Adrenal gland (tissue), 12 donors: ENCODE results near the gene EFEMP1. TPM values are rescaled to one million over a fixed set of nuclear protein-coding genes. Genes with fewer than 3 reads are reported as not detected.

Source experiments
- DNase-seq, 7 donors: peaks; one replicate each; pipeline ENCODE4 v3.0.0-alpha.2; 2019 to 2020
- H3K27ac ChIP-seq, 5 donors: fragments of 200-600 bp; sonication (generic) in 4 of 5; 1 replicate in 3 of 5; 2 replicates in 2 of 5; pipeline versions ENCODE4 v1.5.1 to v1.8.0; 2016 to 2020; ENCODE audit warnings: mild to moderate bottlenecking in 1 of 5
- H3K27me3 ChIP-seq: fragments of 200-600 bp; 2 replicates; pipeline ENCODE4 v1.8.0; 2021
- H3K36me3 ChIP-seq, 2 donors: fragments of 200-600 bp; replicated peaks in 1 of 2; 1 replicate in 1 of 2; 2 replicates in 1 of 2; pipeline versions ENCODE4 v1.5.1 to v1.8.0; 2018 to 2022
- H3K4me1 ChIP-seq, 2 donors: fragments of 200-600 bp; replicated peaks in 1 of 2; 1 replicate in 1 of 2; 2 replicates in 1 of 2; pipeline versions ENCODE4 v1.5.1 to v1.8.0; 2018 to 2021
- H3K4me3 ChIP-seq, 4 donors: fragments of 200-600 bp; sonication (generic) in 3 of 4; one replicate each; pipeline ENCODE4 v1.5.1; 2016 to 2018
- H3K9me3 ChIP-seq, 3 donors: fragments of 200-600 bp; sonication (generic) in 1 of 3; replicated peaks in 1 of 3; 1 replicate in 2 of 3; 2 replicates in 1 of 3; pipeline versions ENCODE4 v1.5.1 to v1.8.0; 2016 to 2021
- POLR2A ChIP-seq, 2 donors: fragments of 450-650 bp; IDR thresholded peaks; one replicate each; pipeline ENCODE4 v1.6.1; 2017; ENCODE audit warnings: antibody characterized with exemption in 2 of 2, mild to moderate bottlenecking in 2 of 2, moderate library complexity in 1 of 2
- WGBS, 4 donors: extraction: QIAGEN DNeasy Blood & Tissue Kit in 2 of 4; methylation state at CpG; one replicate each; pipeline versions ENCODE4 v1.1.5 to v1.1.7; 2013 to 2017; 5-methylcytosine and 5-hydroxymethylcytosine counted together
- intact Hi-C, 2 donors: fragments of 100-400 bp; cut with DNase I; formaldehyde crosslinking; loops; one replicate each; pipeline versions ENCODE4 v1.14.1 to v1.15.0; 2022 to 2023
- polyA plus RNA-seq, 3 donors: library from polyadenylated mRNA; stranded (reverse); fragments of 200-250 nt in 2 of 3; fragments of 350-450 nt in 1 of 3; fragmentation: Illumina TruSeq in 1 of 3; extraction: RNeasy Lipid Tissue Mini Kit (QIAGEN cat#74804) in 1 of 3; gene quantifications; one replicate each; pipeline ENCODE4 v1.2.3, GENCODE V29; 2013 to 2014
- total RNA-seq, 9 donors: library from RNA; depleted of rRNA in 4 of 9; stranded (reverse); fragments of >200 nt in 4 of 9; fragments of 120-200 nt in 1 of 9; fragmentation: NEBNext Ultra II Directional in 1 of 9; extraction: Animal tissue kit (Norgen Biotek cat#: 25700) in 1 of 9; gene quantifications; one replicate each; pipeline versions ENCODE4 v1.1.0 to v1.2.4, GENCODE V29; 2013 to 2023
- TF ChIP-seq, protein P1 (sequence below), 6 experiments: fragments of 450-650 bp in 4 of 6; fragments of 200-600 bp in 2 of 6; sonication (generic) in 1 of 6; IDR thresholded peaks; 1 replicate in 5 of 6; 2 replicates in 1 of 6; pipeline versions ENCODE4 v1.5.1 to v1.8.0; 2016 to 2021; ENCODE audit warnings: antibody characterized with exemption in 6 of 6, mild to moderate bottlenecking in 2 of 6, moderate library complexity in 1 of 6
- donor health status: healthy with polysubstance abuse.
- donor health status: Bipolar disorder and iron deficiency.
- donor health status: DM: yes; HTN: yes; CAD: no.
- donor health status: DM: no; HTN: no; CAD: no.
- donor health status: DM: no; HTN: no; CAD: no.
- donor health status: DM: yes; HTN: yes; CAD: no.

EFEMP1 gene
- total and polyA plus RNA-seq, 12 donors, result 3.9 to 430 (median 124) TPM

GRCh38 chr2:55961318-55961911 lies 37.8 kb upstream of the EFEMP1 start:
- WGBS, 4 donors, result 8 to 21% (median 17%) methylated on average over 3 of the region's 3 CpGs
- intact Hi-C loops, result loop anchor here in 1 of 2 donors (5.0 kb wide), 2 partner anchors 46 to 194 kb away; no protein-coding TSS in a partner anchor
- DNase-seq, result peak in 2 of 7 donors; percentile 23 to 35
- Histone ChIP-seq H3K27ac (no peak overlapping the region), H3K4me1 (peaks cover 6 to 11% of the 10 kb centered on the region in 2 donors), H3K9me3 (no peaks in the 10 kb centered on the region), H3K27me3 (no peaks in the 10 kb centered on the region), H3K4me3 (no peak overlapping the region), H3K36me3 (no peaks in the 10 kb centered on the region)
- TF ChIP-seq POLR2A (IDR thresholded peaks at IDR 0.05), result no peak
- TF ChIP-seq, protein P1, sequence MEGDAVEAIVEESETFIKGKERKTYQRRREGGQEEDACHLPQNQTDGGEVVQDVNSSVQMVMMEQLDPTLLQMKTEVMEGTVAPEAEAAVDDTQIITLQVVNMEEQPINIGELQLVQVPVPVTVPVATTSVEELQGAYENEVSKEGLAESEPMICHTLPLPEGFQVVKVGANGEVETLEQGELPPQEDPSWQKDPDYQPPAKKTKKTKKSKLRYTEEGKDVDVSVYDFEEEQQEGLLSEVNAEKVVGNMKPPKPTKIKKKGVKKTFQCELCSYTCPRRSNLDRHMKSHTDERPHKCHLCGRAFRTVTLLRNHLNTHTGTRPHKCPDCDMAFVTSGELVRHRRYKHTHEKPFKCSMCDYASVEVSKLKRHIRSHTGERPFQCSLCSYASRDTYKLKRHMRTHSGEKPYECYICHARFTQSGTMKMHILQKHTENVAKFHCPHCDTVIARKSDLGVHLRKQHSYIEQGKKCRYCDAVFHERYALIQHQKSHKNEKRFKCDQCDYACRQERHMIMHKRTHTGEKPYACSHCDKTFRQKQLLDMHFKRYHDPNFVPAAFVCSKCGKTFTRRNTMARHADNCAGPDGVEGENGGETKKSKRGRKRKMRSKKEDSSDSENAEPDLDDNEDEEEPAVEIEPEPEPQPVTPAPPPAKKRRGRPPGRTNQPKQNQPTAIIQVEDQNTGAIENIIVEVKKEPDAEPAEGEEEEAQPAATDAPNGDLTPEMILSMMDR (IDR thresholded peaks at IDR 0.05), result peak; percentile 45 to 71 (median 60)

GRCh38 chr2:55958756-55959155 lies 35.2 kb upstream of the EFEMP1 start:
- H3K27ac ChIP-seq, result no peak overlapping the region
- TF ChIP-seq, protein P1 (IDR thresholded peaks at IDR 0.05), result no peak
- no peak for TF ChIP-seq POLR2A (IDR thresholded peaks at IDR 0.05)
- intact Hi-C loops, result no loop called here

GRCh38 chr2:55957142-55957541 lies 33.6 kb upstream of the EFEMP1 start:
- H3K27ac ChIP-seq, result no peak overlapping the region
- no peaks in the 10 kb centered on the region for H3K9me3 ChIP-seq
- no peak for DNase-seq
- H3K27me3 ChIP-seq, result peaks cover 9% of the 10 kb centered on the region
- WGBS, 4 donors, result 70 to 88% (median 85%) methylated on average over 3 of the region's 3 CpGs
- no peak overlapping the region for H3K4me3 ChIP-seq
- no peaks in the 10 kb centered on the region for H3K36me3 ChIP-seq
- no peak for TF ChIP-seq POLR2A (IDR thresholded peaks at IDR 0.05)
- TF ChIP-seq, protein P1 (IDR thresholded peaks at IDR 0.05), result no peak
- intact Hi-C loops, result no loop called here
- peaks cover 0 to 13% of the 10 kb centered on the region in 2 donors for H3K4me1 ChIP-seq

More at GRCh38 chr2:55958756-55959155, 35.2 kb upstream of the EFEMP1 start:
- H3K4me1 ChIP-seq, result peaks cover 0 to 10% of the 10 kb centered on the region in 2 donors
- H3K27me3 ChIP-seq, result peaks cover 4% of the 10 kb centered on the region
- H3K9me3 ChIP-seq, result no peaks in the 10 kb centered on the region
- no peak overlapping the region for H3K4me3 ChIP-seq
- WGBS, 4 donors, result 24 to 39% (median 34%) methylated on average over 1 of the region's 1 CpG
- DNase-seq, result no peak
- H3K36me3 ChIP-seq, result no peaks in the 10 kb centered on the region

- Histone ChIP-seq H3K4me3 (no peak overlapping the region), H3K27ac (peak overlapping the region in 1 of 5 donors; percentile 7), H3K4me1 (peaks cover 0 to 13% of the 10 kb centered on the region in 2 donors), H3K27me3 (peaks cover 9% of the 10 kb centered on the region), H3K9me3 (no peaks in the 10 kb centered on the region), H3K36me3 (no peaks in the 10 kb centered on the region)
- intact Hi-C loops, result no loop called here
- WGBS, 4 donors, result 34 to 52% (median 47%) methylated on average over 4 of the region's 4 CpGs
- DNase-seq, result no peak
- no peak for TF ChIP-seq POLR2A (IDR thresholded peaks at IDR 0.05)
- TF ChIP-seq, protein P1 (IDR thresholded peaks at IDR 0.05), result peak in 3 of 6 experiments; percentile 15 to 24 (median 22)
Measured at GRCh38 chr2:55954306-55955035, 30.9 kb upstream of the EFEMP1 start.
